Naive thymus-derived CD4-positive, alpha-beta T cell (primary cell): Measurements from ENCODE around the gene CYB5RL. TPM values are rescaled to one million over a fixed set of nuclear protein-coding genes. Genes with fewer than 3 reads are reported as not detected.

Experiments used
- ATAC-seq: fragments of 150-1000 bp; cut with Tn5 transposase; 2 replicates; pipeline ENCODE4 v1.10.0; 2021; ENCODE audit warnings: mild to moderate bottlenecking, moderate library complexity
- CTCF ChIA-PET: fragments of 350-600 bp; sonication (Branson Sonifier 250); formaldehyde crosslinking; loops from one replicate; lab custom pipeline; 2021; ENCODE audit warnings: antibody characterized with exemption; lab: Charles Lee
- POLR2A ChIA-PET: fragments of 350-600 bp; sonication (Branson Sonifier 250); formaldehyde crosslinking; loops from one replicate; lab custom pipeline; 2021; ENCODE audit warnings: antibody characterized with exemption, inconsistent platforms; lab: Charles Lee
- DNase-seq, 9 donors: peaks; one replicate each; pipeline versions ENCODE4 v3.0.0 to v3.0.0-alpha.2; 2020 to 2022; ENCODE audit warnings: mixed read lengths in 1 of 9
- H3K27ac ChIP-seq: one replicate; pipeline ENCODE4 v1.7.0; 2013; ENCODE audit warnings: mild to moderate bottlenecking, low read depth, low read length, moderate library complexity
- H3K27me3 ChIP-seq, 2 donors: one replicate each; pipeline ENCODE4 v1.7.0; 2013; ENCODE audit warnings: low read length in 2 of 2, mild to moderate bottlenecking in 2 of 2, moderate library complexity in 2 of 2; ENCODE audit not compliant: control insufficient read depth in 2 of 2, insufficient read depth in 2 of 2
- H3K36me3 ChIP-seq, 3 experiments: 1 replicate in 2 of 3; 2 replicates in 1 of 3; pipeline ENCODE4 v1.7.0; 2013; ENCODE audit warnings: low read length in 3 of 3, mild to moderate bottlenecking in 3 of 3, moderate library complexity in 1 of 3; ENCODE audit not compliant: insufficient read depth in 3 of 3, control insufficient read depth in 2 of 3
- H3K4me1 ChIP-seq, 2 donors: one replicate each; pipeline ENCODE4 v1.7.0; 2013; ENCODE audit warnings: low read length in 2 of 2, mild to moderate bottlenecking in 2 of 2, moderate library complexity in 1 of 2; ENCODE audit not compliant: control insufficient read depth in 2 of 2, insufficient read depth in 2 of 2
- H3K4me3 ChIP-seq: 2 replicates; pipeline ENCODE4 v1.7.0; 2013; ENCODE audit warnings: mild to moderate bottlenecking, low read length
- H3K9me3 ChIP-seq, 3 experiments: 1 replicate in 2 of 3; 2 replicates in 1 of 3; pipeline ENCODE4 v1.7.0; 2013; ENCODE audit warnings: low read length in 3 of 3; ENCODE audit not compliant: control insufficient read depth in 2 of 3
- H3K27ac Mint-ChIP-seq, 9 donors: one replicate each; pipeline ENCODE4 v1.8.0; 2020 to 2022; ENCODE audit warnings: mixed read lengths in 9 of 9, mild to moderate bottlenecking in 8 of 9, moderate library complexity in 5 of 9, inconsistent platforms in 2 of 9
- H3K27me3 Mint-ChIP-seq, 5 donors: one replicate each; pipeline ENCODE4 v1.8.0; 2021 to 2022; ENCODE audit warnings: mixed read lengths in 5 of 5, mild to moderate bottlenecking in 1 of 5
- H3K36me3 Mint-ChIP-seq, 5 donors: one replicate each; pipeline ENCODE4 v1.8.0; 2020 to 2022; ENCODE audit warnings: mixed read lengths in 5 of 5, mild to moderate bottlenecking in 3 of 5, inconsistent platforms in 1 of 5
- H3K4me1 Mint-ChIP-seq, 7 donors: one replicate each; pipeline ENCODE4 v1.8.0; 2020 to 2022; ENCODE audit warnings: mixed read lengths in 7 of 7, mild to moderate bottlenecking in 3 of 7, inconsistent platforms in 1 of 7
- H3K4me3 Mint-ChIP-seq, 10 donors: one replicate each; pipeline ENCODE4 v1.8.0; 2020 to 2022; ENCODE audit warnings: mild to moderate bottlenecking in 10 of 10, mixed read lengths in 10 of 10, moderate library complexity in 6 of 10, inconsistent platforms in 2 of 10
- H3K9me3 Mint-ChIP-seq, 11 donors: one replicate each; pipeline ENCODE4 v1.8.0; 2020 to 2022; ENCODE audit warnings: mixed read lengths in 11 of 11, mild to moderate bottlenecking in 4 of 11, inconsistent platforms in 1 of 11, moderate library complexity in 1 of 11
- intact Hi-C, 2 donors: fragments of 100-400 bp; cut with micrococcal nuclease; formaldehyde crosslinking; loops; one replicate each; pipeline ENCODE4 v1.15.1; 2023
- polyA plus RNA-seq, 2 donors: library from polyadenylated mRNA; unstranded; fragments of 300-500 nt; fragmentation: Illumina TruSeq; gene quantifications; one replicate each; pipeline ENCODE4 v1.2.3, GENCODE V29; 2021
- total RNA-seq, 6 experiments: library from RNA in 5 of 6; stranded (reverse) in 5 of 6; gene quantifications; 1 replicate in 5 of 6; 2 replicates in 1 of 6; pipeline ENCODE4 v1.2.3 and lab custom pipeline; 2021 to 2026

CYB5RL gene
- total and polyA plus RNA-seq, 7 experiments from 2014 or later = 3.4 to 13.5 (median 7.0) TPM

- intact Hi-C loops = no loop called here
- Mint-ChIP-seq H3K4me3 (peak overlapping the region in 1 of 10 donors; percentile 23), H3K9me3 (no peaks in the 10 kb centered on the region), H3K36me3 (peaks cover 4 to 14% (median 12%) of the 10 kb centered on the region in 5 donors), H3K27me3 (no peaks in the 10 kb centered on the region), H3K27ac (peak overlapping the region; percentile 13 to 80 (median 30)), H3K4me1 (peaks cover 5 to 32% (median 13%) of the 10 kb centered on the region in 7 donors)
- Histone ChIP-seq H3K9me3 (no peaks in the 10 kb centered on the region), H3K4me1 (no peaks in the 10 kb centered on the region), H3K27me3 (no peaks in the 10 kb centered on the region), H3K4me3 (no peak overlapping the region), H3K36me3 (peaks cover 0 to 45% (median 11%) of the 10 kb centered on the region in 3 experiments), H3K27ac (no peak overlapping the region)
- ChIA-PET CTCF (interaction anchor here (0.6 kb wide), 1 partner anchor 19 kb away, joined by 3 read pairs; no protein-coding TSS in a partner anchor), POLR2A (no interaction called here)
- no peak for DNase-seq
- ATAC-seq = no peak
Observed at GRCh38 chr1:54223441-54224202, 23.8 kb upstream of the CYB5RL start.

DNA sequence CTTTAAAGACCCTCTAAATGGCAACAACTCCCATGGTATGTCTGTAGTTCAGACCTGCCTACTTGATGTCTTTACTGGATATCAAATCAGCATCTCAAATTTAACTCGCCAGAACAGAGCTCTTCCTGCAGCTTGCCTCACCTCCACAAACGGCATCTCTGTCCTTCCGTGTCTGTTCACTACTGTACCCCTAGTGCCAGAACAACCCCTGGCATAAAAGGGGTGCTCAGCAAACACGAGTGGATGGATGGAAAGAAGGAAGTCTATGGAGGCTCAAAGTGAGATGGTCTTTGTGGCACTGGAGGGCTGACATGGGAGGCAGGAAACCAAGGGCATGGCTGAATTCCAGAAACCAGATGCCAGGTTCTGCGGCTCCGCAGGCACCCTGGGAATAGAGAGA lies 22.9 kb upstream of the CYB5RL start:
- Histone ChIP-seq H3K36me3 (peaks cover 0 to 45% (median 17%) of the 10 kb centered on the region in 3 experiments), H3K4me1 (no peaks in the 10 kb centered on the region), H3K4me3 (no peak overlapping the region), H3K27me3 (no peaks in the 10 kb centered on the region), H3K27ac (no peak overlapping the region), H3K9me3 (no peaks in the 10 kb centered on the region)
- Mint-ChIP-seq H3K36me3 (peaks cover 1 to 22% (median 16%) of the 10 kb centered on the region in 5 donors), H3K27ac (peak overlapping the region in 6 of 9 donors; percentile 6 to 79 (median 50)), H3K27me3 (no peaks in the 10 kb centered on the region), H3K9me3 (no peaks in the 10 kb centered on the region), H3K4me1 (peaks cover 5 to 36% (median 12%) of the 10 kb centered on the region in 7 donors), H3K4me3 (no peak overlapping the region)
- ATAC-seq (no peak), DNase-seq (no peak)
- ChIA-PET CTCF (no interaction called here), POLR2A (interaction anchor here (0.6 kb wide), 1 partner anchor 296 kb away, joined by 3 read pairs; no protein-coding TSS in a partner anchor)
- intact Hi-C loops = no loop called here

GRCh38 chr1:54221867-54222484 lies 22.1 kb upstream of the CYB5RL start:
- peaks cover 7 to 28% (median 19%) of the 10 kb centered on the region in 5 donors for H3K36me3 Mint-ChIP-seq
- no peak overlapping the region for H3K4me3 Mint-ChIP-seq
- ChIA-PET POLR2A (interaction anchor here (0.6 kb wide), 1 partner anchor 297 kb away, joined by 3 read pairs; no protein-coding TSS in a partner anchor), CTCF (no interaction called here)
- peak overlapping the region in 8 of 9 donors; percentile 6 to 79 (median 50) for H3K27ac Mint-ChIP-seq
- no peak for DNase-seq
- H3K9me3 Mint-ChIP-seq = no peaks in the 10 kb centered on the region
- ATAC-seq = no peak
- Histone ChIP-seq H3K4me3 (no peak overlapping the region), H3K36me3 (peaks cover 0 to 46% (median 22%) of the 10 kb centered on the region in 3 experiments), H3K27me3 (no peaks in the 10 kb centered on the region), H3K27ac (no peak overlapping the region), H3K4me1 (no peaks in the 10 kb centered on the region), H3K9me3 (no peaks in the 10 kb centered on the region)
- no peaks in the 10 kb centered on the region for H3K27me3 Mint-ChIP-seq
- H3K4me1 Mint-ChIP-seq = peaks cover 5 to 41% (median 14%) of the 10 kb centered on the region in 7 donors
- intact Hi-C loops = no loop called here

- CTCF ChIA-PET = no interaction called here
- no peak for ATAC-seq
- peaks cover 11 to 34% (median 22%) of the 10 kb centered on the region in 5 donors for H3K36me3 Mint-ChIP-seq
Observed at GRCh38 chr1:54221113-54221834, 21.4 kb upstream of the CYB5RL start.

GRCh38 chr1:54220004-54220811 lies 20.4 kb upstream of the CYB5RL start:
- Mint-ChIP-seq H3K9me3 (no peaks in the 10 kb centered on the region), H3K4me1 (peaks cover 5 to 40% (median 14%) of the 10 kb centered on the region in 7 donors), H3K27me3 (no peaks in the 10 kb centered on the region), H3K36me3 (peaks cover 11 to 41% (median 19%) of the 10 kb centered on the region in 5 donors), H3K27ac (peak overlapping the region in 5 of 9 donors; percentile 18 to 78 (median 45)), H3K4me3 (no peak overlapping the region)
- Histone ChIP-seq H3K9me3 (no peaks in the 10 kb centered on the region), H3K4me3 (no peak overlapping the region), H3K27ac (no peak overlapping the region), H3K27me3 (no peaks in the 10 kb centered on the region), H3K4me1 (no peaks in the 10 kb centered on the region), H3K36me3 (peaks cover 17 to 63% (median 25%) of the 10 kb centered on the region in 3 experiments)
- intact Hi-C loops = no loop called here
- DNase-seq (no peak), ATAC-seq (peak; percentile 48)
- ChIA-PET POLR2A (interaction anchor here (0.6 to 1.1 kb wide), 2 partner anchors 20 to 459 kb away, joined by 3 read pairs; partner anchors contain the start of genes CYB5RL and MRPL37), CTCF (interaction anchor here (0.7 to 1.1 kb wide), 2 partner anchors 8 to 286 kb away, joined by 3 read pairs; no protein-coding TSS in a partner anchor)

More at GRCh38 chr1:54221113-54221834, 21.4 kb upstream of the CYB5RL start:
- intact Hi-C loops = no loop called here
- peaks cover 7 to 52% (median 25%) of the 10 kb centered on the region in 3 experiments for H3K36me3 ChIP-seq
- no peaks in the 10 kb centered on the region for H3K9me3 Mint-ChIP-seq
- peaks cover 5 to 41% (median 14%) of the 10 kb centered on the region in 7 donors for H3K4me1 Mint-ChIP-seq
- H3K27ac ChIP-seq = no peak overlapping the region
- peak overlapping the region in 6 of 9 donors; percentile 18 to 78 (median 43) for H3K27ac Mint-ChIP-seq
- H3K4me3 ChIP-seq = no peak overlapping the region
- POLR2A ChIA-PET = no interaction called here
- no peaks in the 10 kb centered on the region for H3K27me3 Mint-ChIP-seq
- no peak overlapping the region for H3K4me3 Mint-ChIP-seq
- H3K4me1 ChIP-seq = no peaks in the 10 kb centered on the region
- no peaks in the 10 kb centered on the region for H3K9me3 ChIP-seq
- no peak for DNase-seq
- H3K27me3 ChIP-seq = no peaks in the 10 kb centered on the region
